Measurements from ENCODE around the gene EEF2K. TPM values are rescaled to one million over a fixed set of nuclear protein-coding genes. Genes with fewer than 3 reads are reported as not detected.

The EEF2K gene
- total RNA-seq, 1 donor = 57.3 TPM

DNA sequence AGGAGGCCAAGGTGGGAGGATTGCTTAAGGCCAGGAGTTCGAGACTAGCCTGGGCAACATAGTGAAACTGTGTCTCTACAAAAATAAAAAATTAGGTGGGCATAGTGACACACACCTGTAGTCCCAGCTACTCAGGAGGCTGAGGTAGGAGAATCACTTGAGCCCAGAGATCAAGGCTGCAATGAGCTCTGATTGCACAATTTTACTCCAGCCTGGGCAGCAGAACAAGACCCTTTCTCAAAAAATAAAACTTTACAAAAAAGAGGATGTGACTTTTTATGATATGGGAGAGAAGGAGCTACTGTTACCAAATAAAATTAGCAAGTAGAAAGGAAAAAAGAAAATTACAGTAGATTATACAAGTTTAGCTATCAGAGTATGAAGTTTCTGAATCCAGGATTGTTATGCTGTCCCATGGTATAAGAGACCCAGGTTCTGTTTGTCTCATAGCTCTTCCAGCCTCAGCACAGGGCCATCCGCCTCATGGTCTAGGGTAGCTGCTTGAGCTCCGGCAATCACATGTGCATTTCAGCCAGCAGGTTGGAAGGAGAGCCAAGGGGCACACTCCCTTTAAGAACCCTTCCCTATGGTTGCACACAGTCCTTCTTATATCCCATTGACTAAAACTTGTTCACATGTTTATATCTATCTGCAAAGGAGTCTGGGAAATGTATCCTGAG, 13.5 kb downstream of the EEF2K start:
- TF ChIP-seq, protein P1, sequence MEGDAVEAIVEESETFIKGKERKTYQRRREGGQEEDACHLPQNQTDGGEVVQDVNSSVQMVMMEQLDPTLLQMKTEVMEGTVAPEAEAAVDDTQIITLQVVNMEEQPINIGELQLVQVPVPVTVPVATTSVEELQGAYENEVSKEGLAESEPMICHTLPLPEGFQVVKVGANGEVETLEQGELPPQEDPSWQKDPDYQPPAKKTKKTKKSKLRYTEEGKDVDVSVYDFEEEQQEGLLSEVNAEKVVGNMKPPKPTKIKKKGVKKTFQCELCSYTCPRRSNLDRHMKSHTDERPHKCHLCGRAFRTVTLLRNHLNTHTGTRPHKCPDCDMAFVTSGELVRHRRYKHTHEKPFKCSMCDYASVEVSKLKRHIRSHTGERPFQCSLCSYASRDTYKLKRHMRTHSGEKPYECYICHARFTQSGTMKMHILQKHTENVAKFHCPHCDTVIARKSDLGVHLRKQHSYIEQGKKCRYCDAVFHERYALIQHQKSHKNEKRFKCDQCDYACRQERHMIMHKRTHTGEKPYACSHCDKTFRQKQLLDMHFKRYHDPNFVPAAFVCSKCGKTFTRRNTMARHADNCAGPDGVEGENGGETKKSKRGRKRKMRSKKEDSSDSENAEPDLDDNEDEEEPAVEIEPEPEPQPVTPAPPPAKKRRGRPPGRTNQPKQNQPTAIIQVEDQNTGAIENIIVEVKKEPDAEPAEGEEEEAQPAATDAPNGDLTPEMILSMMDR (IDR thresholded peaks at IDR 0.05; ENCODE audit: insufficient read depth, low read length) = no peak
- no peak for DNase-seq (ENCODE audit: low read depth)

DNA sequence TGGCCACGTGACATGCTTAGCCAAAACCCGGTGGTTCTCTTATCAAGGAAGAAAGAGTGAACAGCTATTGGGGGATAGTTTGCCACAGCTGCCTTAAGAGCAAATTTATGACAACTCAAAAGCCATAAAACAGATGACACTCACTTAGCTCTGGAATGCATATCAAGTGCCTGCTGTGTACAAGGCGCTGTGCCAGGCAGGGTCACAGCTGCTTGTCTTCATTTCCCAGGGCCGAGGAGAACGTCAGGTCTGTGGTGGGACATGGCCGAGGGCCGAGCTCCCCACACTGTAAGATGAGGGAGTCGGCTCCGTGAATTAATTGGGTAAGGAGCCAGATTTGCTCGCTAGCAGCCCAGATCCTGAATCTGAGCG, 14.0 kb downstream of the EEF2K start:
- DNase-seq (ENCODE audit: low read depth) = no peak
- H3K4me3 ChIP-seq (ENCODE audit: low read depth, low read length) = no peak overlapping the region
- TF ChIP-seq, protein P1 (IDR thresholded peaks at IDR 0.05; ENCODE audit: insufficient read depth, low read length) = no peak

More for the DNA sequence above, 13.5 kb downstream of the EEF2K start:
- H3K4me3 ChIP-seq (ENCODE audit: low read depth, low read length) = no peak overlapping the region

DNA sequence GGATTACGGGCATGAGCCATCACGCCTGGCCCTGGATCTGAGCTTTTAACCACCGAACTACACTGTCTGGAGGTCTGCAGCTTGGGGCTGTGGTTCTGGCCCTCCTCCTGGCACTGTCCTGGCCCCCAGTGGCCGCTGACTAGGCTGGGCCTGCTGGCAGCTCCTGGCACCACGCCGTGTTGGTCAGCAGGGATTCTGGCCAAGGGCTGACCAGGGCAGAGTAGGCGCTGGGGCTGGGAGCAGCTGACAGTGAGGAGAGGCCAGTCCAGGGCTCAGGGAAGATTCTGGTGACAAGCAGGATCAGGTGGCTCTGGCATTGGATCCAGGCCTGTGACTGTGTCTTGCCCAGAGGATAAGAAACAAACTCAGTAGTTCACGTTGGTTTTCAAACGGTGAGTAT, 14.6 kb downstream of the EEF2K start:
- no peak for DNase-seq (ENCODE audit: low read depth)
- no peak overlapping the region for H3K4me3 ChIP-seq (ENCODE audit: low read depth, low read length)
- TF ChIP-seq, protein P1 (IDR thresholded peaks at IDR 0.05; ENCODE audit: insufficient read depth, low read length) = no peak

DNA sequence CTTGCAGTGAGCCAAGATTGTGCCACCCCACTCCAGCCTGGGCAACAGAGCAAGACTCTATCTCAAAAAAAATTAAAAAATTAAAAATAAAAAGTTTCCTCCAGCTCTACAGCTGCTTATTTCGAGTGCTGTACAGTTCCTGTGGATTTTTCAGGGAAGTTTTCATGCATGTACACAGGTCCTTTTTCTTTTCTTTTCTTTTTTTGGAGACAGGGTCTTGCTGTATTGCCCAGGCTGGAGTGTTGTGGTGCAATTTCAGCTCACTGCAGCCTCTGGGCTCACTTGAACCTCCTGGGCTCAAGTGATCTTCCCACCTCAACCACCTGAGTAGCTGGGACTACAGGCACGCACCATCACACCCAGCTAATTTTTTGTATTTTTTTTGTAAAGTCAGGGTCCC, 15.9 kb downstream of the EEF2K start:
- TF ChIP-seq, protein P1 (IDR thresholded peaks at IDR 0.05; ENCODE audit: insufficient read depth, low read length) = no peak
- H3K4me3 ChIP-seq (ENCODE audit: low read depth, low read length) = no peak overlapping the region
- no peak for DNase-seq (ENCODE audit: low read depth)

DNA sequence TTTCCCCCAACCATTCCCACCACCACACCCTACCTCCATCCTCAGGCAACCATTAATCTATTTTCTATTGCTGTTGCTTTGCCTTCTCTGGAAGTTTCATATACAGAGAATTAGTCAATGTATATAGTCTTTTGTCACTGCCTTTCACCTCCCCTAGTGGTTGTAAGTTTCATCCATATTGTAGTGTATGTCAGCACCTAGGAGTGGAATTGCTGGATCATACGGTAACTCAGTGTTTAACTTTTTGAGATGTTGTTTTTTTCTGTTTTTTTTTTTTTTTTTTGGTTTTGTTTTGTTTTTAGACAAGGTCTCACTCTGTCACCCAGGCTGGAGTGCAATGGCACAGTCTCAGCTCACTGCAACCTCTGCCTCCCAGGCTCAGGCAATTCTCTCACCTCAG, 16.9 kb downstream of the EEF2K start:
- DNase-seq (ENCODE audit: low read depth) = no peak
- TF ChIP-seq, protein P1 (IDR thresholded peaks at IDR 0.05; ENCODE audit: insufficient read depth, low read length) = no peak
- H3K4me3 ChIP-seq (ENCODE audit: low read depth, low read length) = no peak overlapping the region

DNA sequence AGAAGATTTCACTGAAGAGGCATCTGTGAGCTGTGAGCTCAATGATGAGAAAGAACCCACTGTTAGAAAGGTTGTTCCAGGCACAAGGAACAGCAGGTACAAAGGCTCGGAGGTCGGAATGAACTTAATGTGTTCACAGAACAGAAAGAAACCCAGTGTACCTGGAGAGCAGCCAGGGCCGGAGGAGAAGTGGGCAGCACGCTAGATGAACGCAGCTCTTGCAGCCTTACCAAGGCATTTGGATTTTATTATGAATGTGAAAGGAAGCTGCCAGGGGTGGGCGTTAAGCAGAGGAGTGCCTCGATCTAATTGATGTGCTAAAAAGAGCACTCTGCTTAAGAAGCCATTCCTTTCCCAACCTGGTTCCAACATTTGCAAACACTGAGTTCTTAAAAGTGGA, 19.0 kb downstream of the EEF2K start:
- TF ChIP-seq, protein P1 (IDR thresholded peaks at IDR 0.05; ENCODE audit: insufficient read depth, low read length) = no peak
- no peak for DNase-seq (ENCODE audit: low read depth)
- H3K4me3 ChIP-seq (ENCODE audit: low read depth, low read length) = no peak overlapping the region

DNA sequence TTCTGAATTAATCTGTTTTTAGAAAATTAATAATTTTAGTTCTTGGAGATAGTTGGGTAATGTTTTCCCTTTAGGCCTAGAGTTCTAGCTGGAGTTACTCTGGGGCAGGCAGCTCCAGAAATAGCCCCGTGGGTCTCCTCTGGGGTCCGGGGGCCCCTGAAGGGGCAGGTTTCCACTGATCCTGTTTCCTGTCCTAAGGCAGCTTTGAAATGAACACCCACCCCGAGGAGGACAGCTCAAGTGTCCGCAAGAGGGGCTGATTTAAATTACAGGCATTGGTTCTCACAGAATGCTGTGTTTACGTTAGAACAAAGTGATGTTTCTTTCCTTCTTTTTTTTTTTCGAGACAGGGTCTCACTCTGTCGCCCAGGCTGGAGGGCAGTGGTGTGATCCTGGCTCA, 23.8 kb downstream of the EEF2K start:
- TF ChIP-seq, protein P1 (IDR thresholded peaks at IDR 0.05; ENCODE audit: insufficient read depth, low read length) = no peak
- H3K4me3 ChIP-seq (ENCODE audit: low read depth, low read length) = no peak overlapping the region
- no peak for DNase-seq (ENCODE audit: low read depth)
